Esophagus squamous epithelium (tissue), 5 donors: Measurements from ENCODE around the gene EYS. TPM values are rescaled to one million over a fixed set of nuclear protein-coding genes. Genes with fewer than 3 reads are reported as not detected.

Experiments used
- DNase-seq: peaks from one replicate; lab custom pipeline; 2025; lab: John Stamatoyannopoulos, UW
- H3K27ac ChIP-seq, 4 donors: fragments of 200-600 bp; sonication (generic); one replicate each; pipeline ENCODE4 v1.5.1; 2016 to 2019; ENCODE audit warnings: mild to moderate bottlenecking in 1 of 4
- H3K27me3 ChIP-seq, 4 donors: fragments of 200-600 bp; sonication (generic); 1 replicate in 3 of 4; 2 replicates in 1 of 4; pipeline versions ENCODE4 v1.5.1 to v1.6.0; 2017 to 2021; ENCODE audit warnings: antibody characterized with exemption in 1 of 4
- H3K36me3 ChIP-seq, 3 donors: fragments of 200-600 bp; sonication (generic); one replicate each; pipeline ENCODE4 v1.5.1; 2016 to 2019
- H3K4me1 ChIP-seq, 3 donors: fragments of 200-600 bp; sonication (generic); one replicate each; pipeline ENCODE4 v1.5.1; 2017 to 2019
- H3K4me3 ChIP-seq, 4 donors: fragments of 200-600 bp; sonication (generic); 1 replicate in 3 of 4; 2 replicates in 1 of 4; pipeline ENCODE4 v1.5.1; 2016 to 2019; ENCODE audit warnings: mild to moderate bottlenecking in 2 of 4, moderate library complexity in 1 of 4
- H3K9me3 ChIP-seq, 3 donors: fragments of 200-600 bp; sonication (generic); one replicate each; pipeline ENCODE4 v1.5.1; 2016 to 2019
- POLR2A ChIP-seq, 4 donors: fragments of 450-650 bp; IDR thresholded peaks; one replicate each; pipeline ENCODE4 v1.6.1; 2017; ENCODE audit warnings: antibody characterized with exemption in 4 of 4, mild to moderate bottlenecking in 4 of 4, moderate library complexity in 3 of 4
- WGBS, 2 donors: methylation state at CpG; one replicate each; pipeline ENCODE4 v1.1.5; 2018; 5-methylcytosine and 5-hydroxymethylcytosine counted together
- intact Hi-C: fragments of 100-400 bp; cut with DNase I; formaldehyde crosslinking; loops from one replicate; pipeline ENCODE4 v1.15.0; 2022
- total RNA-seq, 4 donors: library from RNA; depleted of rRNA; stranded (reverse); fragments of >200 nt; gene quantifications; one replicate each; pipeline ENCODE4 v1.1.0, GENCODE V29; 2016
- TF ChIP-seq, protein P1 (sequence below), 6 experiments: fragments of 450-650 bp in 4 of 6; fragments of 200-600 bp in 2 of 6; sonication (generic) in 2 of 6; IDR thresholded peaks; one replicate each; pipeline ENCODE4 v1.5.1; 2016 to 2019; ENCODE audit warnings: antibody characterized with exemption in 6 of 6, mild to moderate bottlenecking in 4 of 6, moderate library complexity in 4 of 6
- donor health status: DM: yes; HTN: yes; CAD: no.

EYS gene
- total RNA-seq, 4 donors from 2014 or later = 0.87 TPM; not detected in 3

DNA sequence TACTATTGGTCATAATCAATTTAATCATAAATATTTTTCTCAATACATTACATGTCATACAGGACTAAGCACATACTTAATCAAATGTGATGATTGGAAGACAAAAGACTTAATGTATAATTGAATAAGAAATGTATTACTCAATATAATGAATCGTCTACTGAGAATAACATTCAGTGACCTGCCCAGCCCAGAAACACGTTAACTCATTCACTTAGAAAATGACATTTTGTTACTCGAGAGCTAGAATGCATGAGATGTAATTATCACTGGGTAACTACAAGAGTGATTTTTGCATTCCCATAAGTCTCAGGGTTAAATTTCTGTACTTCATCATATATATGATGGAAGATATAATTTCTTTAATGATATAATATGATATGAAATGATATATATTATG, 444.8 kb downstream of the EYS start:
- no peaks in the 10 kb centered on the region for H3K36me3 ChIP-seq
- 69 to 70% methylated on average over 3 of the region's 3 CpGs for WGBS, 2 donors
- TF ChIP-seq POLR2A (IDR thresholded peaks at IDR 0.05) = no peak
- TF ChIP-seq, protein P1, sequence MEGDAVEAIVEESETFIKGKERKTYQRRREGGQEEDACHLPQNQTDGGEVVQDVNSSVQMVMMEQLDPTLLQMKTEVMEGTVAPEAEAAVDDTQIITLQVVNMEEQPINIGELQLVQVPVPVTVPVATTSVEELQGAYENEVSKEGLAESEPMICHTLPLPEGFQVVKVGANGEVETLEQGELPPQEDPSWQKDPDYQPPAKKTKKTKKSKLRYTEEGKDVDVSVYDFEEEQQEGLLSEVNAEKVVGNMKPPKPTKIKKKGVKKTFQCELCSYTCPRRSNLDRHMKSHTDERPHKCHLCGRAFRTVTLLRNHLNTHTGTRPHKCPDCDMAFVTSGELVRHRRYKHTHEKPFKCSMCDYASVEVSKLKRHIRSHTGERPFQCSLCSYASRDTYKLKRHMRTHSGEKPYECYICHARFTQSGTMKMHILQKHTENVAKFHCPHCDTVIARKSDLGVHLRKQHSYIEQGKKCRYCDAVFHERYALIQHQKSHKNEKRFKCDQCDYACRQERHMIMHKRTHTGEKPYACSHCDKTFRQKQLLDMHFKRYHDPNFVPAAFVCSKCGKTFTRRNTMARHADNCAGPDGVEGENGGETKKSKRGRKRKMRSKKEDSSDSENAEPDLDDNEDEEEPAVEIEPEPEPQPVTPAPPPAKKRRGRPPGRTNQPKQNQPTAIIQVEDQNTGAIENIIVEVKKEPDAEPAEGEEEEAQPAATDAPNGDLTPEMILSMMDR (IDR thresholded peaks at IDR 0.05) = no peak
- intact Hi-C loops = no loop called here
- no peak overlapping the region for H3K4me3 ChIP-seq
- no peak overlapping the region for H3K27ac ChIP-seq
- DNase-seq = no peak
- H3K9me3 ChIP-seq = no peaks in the 10 kb centered on the region
- H3K27me3 ChIP-seq = no peaks in the 10 kb centered on the region
- no peaks in the 10 kb centered on the region for H3K4me1 ChIP-seq

DNA sequence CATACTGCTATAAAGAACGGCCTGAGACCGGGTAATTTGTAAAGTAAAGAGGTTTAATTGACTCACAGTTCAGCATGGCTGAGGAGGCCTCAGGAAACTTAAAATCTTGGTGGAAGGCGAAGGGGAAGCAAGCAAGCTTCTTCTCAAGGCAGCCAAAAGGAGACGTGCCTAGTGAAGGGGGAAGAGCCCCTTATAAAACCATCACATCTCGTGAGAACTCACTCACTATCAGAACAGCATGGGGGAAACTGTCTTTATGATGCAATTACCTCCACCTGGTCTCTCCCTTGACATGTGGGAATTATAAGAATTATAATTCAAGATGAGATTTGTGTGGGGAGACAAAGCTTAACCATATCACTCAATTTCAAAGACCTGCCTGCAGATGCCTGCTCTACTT, 447.0 kb downstream of the EYS start:
- TF ChIP-seq, protein P1 (IDR thresholded peaks at IDR 0.05) = no peak
- no peak for DNase-seq
- no peaks in the 10 kb centered on the region for H3K4me1 ChIP-seq
- no peaks in the 10 kb centered on the region for H3K27me3 ChIP-seq
- no peaks in the 10 kb centered on the region for H3K36me3 ChIP-seq
- no peaks in the 10 kb centered on the region for H3K9me3 ChIP-seq
- intact Hi-C loops = no loop called here
- H3K4me3 ChIP-seq = no peak overlapping the region
- WGBS, 2 donors = 71 to 83% methylated on average over 5 of the region's 5 CpGs
- H3K27ac ChIP-seq = no peak overlapping the region

DNA sequence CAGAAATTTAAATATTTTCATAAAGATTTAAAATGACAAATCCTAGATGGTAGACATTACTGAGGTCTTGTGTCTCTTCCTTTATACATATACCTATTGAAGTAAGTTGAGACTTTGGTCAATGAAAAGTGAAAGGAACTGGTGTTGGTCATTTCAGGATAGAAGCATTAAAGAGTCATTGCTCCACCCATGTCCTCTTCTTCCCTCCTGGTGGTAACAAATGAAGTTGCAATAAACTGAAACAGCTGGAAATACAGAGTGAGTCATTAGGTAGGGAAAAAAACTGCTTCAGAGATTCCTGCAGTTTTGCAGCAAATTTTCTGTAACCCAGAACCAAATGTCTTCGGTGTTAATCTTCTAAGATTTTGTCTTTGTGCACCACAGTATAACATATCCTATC, 448.0 kb downstream of the EYS start:
- Histone ChIP-seq H3K9me3 (no peaks in the 10 kb centered on the region), H3K4me1 (no peaks in the 10 kb centered on the region), H3K27ac (no peak overlapping the region), H3K27me3 (no peaks in the 10 kb centered on the region), H3K4me3 (no peak overlapping the region), H3K36me3 (no peaks in the 10 kb centered on the region)
- DNase-seq = no peak
- WGBS, 2 donors = 71 to 80% methylated on average over 1 of the region's 1 CpG
- intact Hi-C loops = no loop called here
- no peak for TF ChIP-seq POLR2A (IDR thresholded peaks at IDR 0.05)
- TF ChIP-seq, protein P1 (IDR thresholded peaks at IDR 0.05) = peak in 1 of 6 experiments; percentile 8

DNA sequence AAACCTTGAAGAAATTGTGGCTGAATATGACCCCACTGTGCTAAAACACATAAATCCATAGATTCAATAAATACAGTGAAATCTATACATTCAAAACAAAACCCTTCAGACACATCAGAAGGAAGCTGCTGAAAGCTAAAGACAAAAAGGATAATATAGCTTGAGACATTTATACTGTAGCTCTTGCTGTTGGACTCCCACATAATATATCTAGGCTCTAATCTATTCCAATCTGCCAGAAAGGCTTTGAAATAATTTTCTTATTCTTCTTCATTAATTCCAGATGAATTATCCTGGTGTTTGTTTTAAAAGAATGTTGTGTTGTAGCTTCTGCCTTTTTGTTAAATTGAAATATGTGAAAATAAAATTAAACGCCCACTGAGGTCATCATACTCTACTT, 454.0 kb downstream of the EYS start:
- intact Hi-C loops = no loop called here
- no peaks in the 10 kb centered on the region for H3K36me3 ChIP-seq
- 53 to 65% methylated on average over 1 of the region's 1 CpG for WGBS, 2 donors
- no peak overlapping the region for H3K27ac ChIP-seq
- DNase-seq = no peak
- H3K9me3 ChIP-seq = no peaks in the 10 kb centered on the region
- no peak overlapping the region for H3K4me3 ChIP-seq
- TF ChIP-seq, protein P1 (IDR thresholded peaks at IDR 0.05) = no peak
- no peak for TF ChIP-seq POLR2A (IDR thresholded peaks at IDR 0.05)
- H3K27me3 ChIP-seq = no peaks in the 10 kb centered on the region
- H3K4me1 ChIP-seq = no peaks in the 10 kb centered on the region

DNA sequence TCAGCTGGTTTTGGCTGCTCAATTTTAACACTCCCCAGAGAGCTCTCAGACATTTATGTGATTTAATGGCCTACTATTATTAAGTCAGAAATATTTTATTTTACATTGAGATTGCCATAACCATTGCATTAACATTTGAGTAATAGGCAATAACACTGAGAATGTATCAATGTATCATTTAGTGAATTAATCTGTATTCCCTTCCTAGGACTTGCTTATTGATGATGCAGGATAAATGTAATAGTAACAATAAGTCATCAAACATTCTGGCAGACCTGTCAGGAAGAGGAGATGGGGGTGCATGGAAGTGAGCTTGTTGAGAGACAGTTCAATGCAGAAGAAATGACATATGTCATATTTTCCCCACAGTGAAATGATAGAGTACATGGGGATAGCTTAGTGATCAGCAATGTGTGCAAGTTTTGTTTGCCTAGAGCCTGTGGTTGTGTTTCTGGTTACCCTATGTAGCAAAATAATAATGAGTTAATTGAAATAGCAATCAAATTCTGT, 458.9 kb downstream of the EYS start:
- intact Hi-C loops = no loop called here
- no peaks in the 10 kb centered on the region for H3K27me3 ChIP-seq
- no peak for TF ChIP-seq POLR2A (IDR thresholded peaks at IDR 0.05)
- TF ChIP-seq, protein P1 (IDR thresholded peaks at IDR 0.05) = no peak
- no peaks in the 10 kb centered on the region for H3K4me1 ChIP-seq
- no peaks in the 10 kb centered on the region for H3K36me3 ChIP-seq
- no peak for DNase-seq
- H3K9me3 ChIP-seq = no peaks in the 10 kb centered on the region
- H3K27ac ChIP-seq = no peak overlapping the region
- H3K4me3 ChIP-seq = no peak overlapping the region
